Upper lobe of left lung (tissue), 4 donors: ENCODE results near the gene TMEM25.

Source experiments
- CTCF ChIP-seq, 6 experiments: fragments of 450-650 bp in 4 of 6; fragments of 200-600 bp in 2 of 6; sonication (generic) in 2 of 6; IDR thresholded peaks; one replicate each; pipeline ENCODE4 v1.5.1; 2016 to 2019; ENCODE audit warnings: antibody characterized with exemption in 6 of 6
- POLR2A ChIP-seq, 4 donors: fragments of 450-650 bp; IDR thresholded peaks; one replicate each; pipeline ENCODE4 v1.5.1; 2016 to 2017; ENCODE audit warnings: antibody characterized with exemption in 4 of 4, mild to moderate bottlenecking in 2 of 4
- POLR2AphosphoS5 ChIP-seq, 2 donors: sonication (generic); formaldehyde crosslinking; IDR thresholded peaks; one replicate each; pipeline ENCODE4 v1.5.1; 2017; ENCODE audit warnings: antibody characterized with exemption in 2 of 2

GRCh38 chr11:118488480-118489109 is 42.4 kb upstream of the TMEM25 start:
- TF ChIP-seq CTCF (IDR thresholded peaks at IDR 0.05) (peak; percentile 48 to 77 (median 72)), POLR2AphosphoS5 (IDR thresholded peaks at IDR 0.05) (no peak), POLR2A (IDR thresholded peaks at IDR 0.05) (no peak)
